CD4-positive, alpha-beta memory T cell (primary cell): ENCODE results near the gene KIAA0232. TPM values are rescaled to one million over a fixed set of nuclear protein-coding genes. Genes with fewer than 3 reads are reported as not detected.

Source experiments
- CTCF ChIA-PET: fragments of 350-600 bp; sonication (Branson Sonifier 250); formaldehyde crosslinking; loops from one replicate; lab custom pipeline; 2021; ENCODE audit warnings: inconsistent platforms; ENCODE audit not compliant: partially characterized antibody; lab: Charles Lee
- POLR2A ChIA-PET: fragments of 350-600 bp; sonication (Branson Sonifier 250); formaldehyde crosslinking; loops from one replicate; lab custom pipeline; 2021; ENCODE audit not compliant: partially characterized antibody; lab: Charles Lee
- DNase-seq, 5 donors: peaks; one replicate each; pipeline versions ENCODE4 v3.0.0 to v3.0.0-alpha.2; 2020 to 2022; ENCODE audit warnings: mixed read lengths in 1 of 5
- H3K27ac ChIP-seq: one replicate; pipeline ENCODE4 v1.7.0; 2013; ENCODE audit warnings: low read depth, low read length
- H3K27me3 ChIP-seq: 2 replicates; pipeline ENCODE4 v1.7.0; 2013; ENCODE audit warnings: mild to moderate bottlenecking, low read length, moderate library complexity; ENCODE audit not compliant: insufficient read depth
- H3K36me3 ChIP-seq: 2 replicates; pipeline ENCODE4 v1.7.0; 2013; ENCODE audit warnings: mild to moderate bottlenecking, low read length, moderate library complexity; ENCODE audit not compliant: insufficient read depth
- H3K4me1 ChIP-seq: 2 replicates; pipeline ENCODE4 v1.7.0; 2013; ENCODE audit warnings: mild to moderate bottlenecking, low read length, moderate library complexity; ENCODE audit not compliant: insufficient read depth
- H3K4me3 ChIP-seq, 2 donors: one replicate each; pipeline ENCODE4 v1.7.0; 2013; ENCODE audit warnings: low read length in 2 of 2, mild to moderate bottlenecking in 1 of 2
- H3K9me3 ChIP-seq, 2 donors: one replicate each; pipeline ENCODE4 v1.7.0; 2013; ENCODE audit warnings: low read length in 2 of 2, control low read depth in 1 of 2; ENCODE audit not compliant: control insufficient read depth in 1 of 2
- H3K27ac Mint-ChIP-seq, 7 donors: one replicate each; pipeline ENCODE4 v1.8.0; 2020 to 2021; ENCODE audit warnings: mixed read lengths in 7 of 7, mild to moderate bottlenecking in 6 of 7, inconsistent platforms in 3 of 7, moderate library complexity in 3 of 7
- H3K27me3 Mint-ChIP-seq, 2 donors: one replicate each; pipeline ENCODE4 v1.8.0; 2020 to 2021; ENCODE audit warnings: mixed read lengths in 2 of 2
- H3K36me3 Mint-ChIP-seq, 2 donors: one replicate each; pipeline ENCODE4 v1.8.0; 2020 to 2021; ENCODE audit warnings: mixed read lengths in 2 of 2, inconsistent platforms in 1 of 2, mild to moderate bottlenecking in 1 of 2
- H3K4me1 Mint-ChIP-seq, 4 donors: one replicate each; pipeline ENCODE4 v1.8.0; 2020 to 2021; ENCODE audit warnings: mixed read lengths in 4 of 4, mild to moderate bottlenecking in 1 of 4
- H3K4me3 Mint-ChIP-seq, 8 donors: one replicate each; pipeline ENCODE4 v1.8.0; 2020 to 2021; ENCODE audit warnings: mixed read lengths in 8 of 8, mild to moderate bottlenecking in 7 of 8, moderate library complexity in 6 of 8, inconsistent platforms in 3 of 8
- H3K9me3 Mint-ChIP-seq, 8 donors: one replicate each; pipeline ENCODE4 v1.8.0; 2020 to 2021; ENCODE audit warnings: mixed read lengths in 8 of 8, mild to moderate bottlenecking in 5 of 8, inconsistent platforms in 3 of 8, moderate library complexity in 1 of 8
- intact Hi-C: fragments of 100-400 bp; cut with micrococcal nuclease; formaldehyde crosslinking; loops from one replicate; pipeline ENCODE4 v1.15.1; 2023
- polyA plus RNA-seq, 2 donors: library from polyadenylated mRNA; unstranded; fragments of 300-500 nt; fragmentation: Illumina TruSeq; gene quantifications; one replicate each; pipeline ENCODE4 v1.2.3, GENCODE V29; 2021
- total RNA-seq, 2 experiments: library from RNA; stranded (reverse); gene quantifications; one replicate each; pipeline ENCODE4 v1.2.3, GENCODE V29; 2021

KIAA0232 gene
- total and polyA plus RNA-seq, 4 experiments from 2014 or later = 6.8 to 24.0 (median 16.0) TPM

DNA sequence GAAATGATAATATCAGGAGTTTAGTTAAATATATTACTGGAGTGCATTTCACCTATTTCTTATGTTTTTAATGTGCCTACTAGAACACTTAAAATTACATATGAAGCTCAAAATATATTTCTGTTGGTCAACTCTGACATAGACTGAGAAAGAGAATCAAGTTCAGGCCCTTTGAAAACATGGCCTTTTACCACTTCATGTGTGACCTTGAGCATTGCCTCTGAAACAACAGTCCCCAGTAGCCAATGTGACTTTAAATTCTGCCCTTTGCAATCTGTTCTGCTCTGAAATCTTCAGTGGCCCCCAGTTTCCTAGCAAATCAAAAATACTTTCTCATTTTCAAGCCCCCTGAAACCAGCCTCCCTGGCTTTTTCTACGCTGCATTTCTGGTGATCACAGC is 77.0 kb downstream of the KIAA0232 start:
- H3K27me3 ChIP-seq = no peaks in the 10 kb centered on the region
- ChIA-PET POLR2A (no interaction called here), CTCF (interaction anchor here (1.2 to 2.0 kb wide), 3 partner anchors 14 to 185 kb away, joined by 3 to 18 read pairs (median 3); no protein-coding TSS in a partner anchor)
- no peak overlapping the region for H3K27ac ChIP-seq
- Mint-ChIP-seq H3K4me1 (peaks cover 10 to 24% (median 13%) of the 10 kb centered on the region in 4 donors), H3K36me3 (peaks cover 38 to 63% of the 10 kb centered on the region in 2 donors), H3K9me3 (no peaks in the 10 kb centered on the region), H3K4me3 (no peak overlapping the region), H3K27ac (peak overlapping the region in 2 of 7 donors; percentile 36 to 49), H3K27me3 (no peaks in the 10 kb centered on the region)
- no peaks in the 10 kb centered on the region for H3K9me3 ChIP-seq
- peaks cover 14% of the 10 kb centered on the region for H3K4me1 ChIP-seq
- H3K4me3 ChIP-seq = no peak overlapping the region
- no peak for DNase-seq
- intact Hi-C loops = no loop called here
- peaks cover 45% of the 10 kb centered on the region for H3K36me3 ChIP-seq

DNA sequence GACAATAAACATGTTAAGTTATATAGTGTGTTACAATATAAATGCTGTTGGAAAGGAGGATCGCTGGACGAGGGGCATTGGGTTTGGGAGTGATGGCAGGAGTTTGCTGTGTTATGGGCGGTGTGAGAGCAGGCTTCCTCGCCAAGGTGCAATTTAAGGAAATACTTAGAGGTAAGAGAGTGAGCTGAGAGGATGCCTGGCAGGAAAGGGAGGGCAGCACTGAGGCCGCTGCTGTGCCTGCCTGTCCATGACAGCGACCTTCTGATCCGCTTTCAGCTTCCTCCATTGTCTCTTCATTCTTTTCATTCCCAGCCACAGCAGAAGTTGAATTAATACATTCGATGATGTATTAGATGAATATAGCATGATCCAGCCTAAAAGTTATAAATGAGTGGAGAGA is 85.9 kb downstream of the KIAA0232 start:
- peaks cover 13% of the 10 kb centered on the region for H3K36me3 ChIP-seq
- no peaks in the 10 kb centered on the region for H3K9me3 Mint-ChIP-seq
- ChIA-PET CTCF (interaction anchor here (0.6 to 1.1 kb wide), 4 partner anchors 18 to 194 kb away, joined by 3 to 5 read pairs (median 3); no protein-coding TSS in a partner anchor), POLR2A (no interaction called here)
- H3K4me1 Mint-ChIP-seq = peaks cover 0 to 4% (median 1%) of the 10 kb centered on the region in 4 donors
- H3K27me3 Mint-ChIP-seq = no peaks in the 10 kb centered on the region
- intact Hi-C loops = no loop called here
- no peak overlapping the region for H3K4me3 ChIP-seq
- no peaks in the 10 kb centered on the region for H3K4me1 ChIP-seq
- H3K4me3 Mint-ChIP-seq = no peak overlapping the region
- H3K27ac Mint-ChIP-seq = peak overlapping the region in 5 of 7 donors; percentile 9 to 87 (median 57)
- no peaks in the 10 kb centered on the region for H3K9me3 ChIP-seq
- no peak overlapping the region for H3K27ac ChIP-seq
- H3K36me3 Mint-ChIP-seq = peaks cover 44 to 56% of the 10 kb centered on the region in 2 donors
- no peaks in the 10 kb centered on the region for H3K27me3 ChIP-seq
- no peak for DNase-seq

DNA sequence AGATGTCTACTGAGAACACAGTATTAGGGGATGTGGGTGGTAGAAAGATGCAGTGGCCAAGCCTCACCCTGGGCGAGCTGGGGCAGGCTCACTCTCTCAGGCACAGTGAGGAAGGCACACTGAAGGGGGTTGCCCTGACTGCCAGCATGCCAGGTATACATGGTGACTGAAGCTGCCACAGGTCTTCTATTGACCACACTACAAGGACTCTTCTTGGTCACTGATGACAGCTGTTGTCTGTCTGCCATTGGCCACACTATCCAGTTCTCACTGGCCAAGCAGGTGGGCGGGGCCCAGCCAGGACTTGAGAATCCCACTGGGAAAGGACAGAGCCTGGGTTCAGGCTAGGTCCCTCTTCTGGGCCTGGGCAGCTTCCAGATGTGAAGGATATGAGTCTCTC is 87.4 kb downstream of the KIAA0232 start:
- ChIA-PET CTCF (interaction anchor here (10.0 kb wide), 1 partner anchor 151 kb away, joined by 293 read pairs; the partner anchor contains the start of gene BLOC1S4), POLR2A (no interaction called here)
- intact Hi-C loops = loop anchor here (5.0 kb wide), 2 partner anchors 88 to 538 kb away; partner anchors contain the start of gene KIAA0232
- Histone ChIP-seq H3K9me3 (no peaks in the 10 kb centered on the region), H3K4me1 (no peaks in the 10 kb centered on the region), H3K27me3 (no peaks in the 10 kb centered on the region), H3K4me3 (no peak overlapping the region), H3K36me3 (peaks cover 13% of the 10 kb centered on the region), H3K27ac (no peak overlapping the region)
- no peak for DNase-seq
- H3K9me3 Mint-ChIP-seq = no peaks in the 10 kb centered on the region
- H3K36me3 Mint-ChIP-seq = peaks cover 42 to 58% of the 10 kb centered on the region in 2 donors
- H3K4me1 Mint-ChIP-seq = peaks cover 1 to 6% (median 3%) of the 10 kb centered on the region in 4 donors
- H3K27me3 Mint-ChIP-seq = no peaks in the 10 kb centered on the region
- no peak overlapping the region for H3K4me3 Mint-ChIP-seq
- H3K27ac Mint-ChIP-seq = no peak overlapping the region

DNA sequence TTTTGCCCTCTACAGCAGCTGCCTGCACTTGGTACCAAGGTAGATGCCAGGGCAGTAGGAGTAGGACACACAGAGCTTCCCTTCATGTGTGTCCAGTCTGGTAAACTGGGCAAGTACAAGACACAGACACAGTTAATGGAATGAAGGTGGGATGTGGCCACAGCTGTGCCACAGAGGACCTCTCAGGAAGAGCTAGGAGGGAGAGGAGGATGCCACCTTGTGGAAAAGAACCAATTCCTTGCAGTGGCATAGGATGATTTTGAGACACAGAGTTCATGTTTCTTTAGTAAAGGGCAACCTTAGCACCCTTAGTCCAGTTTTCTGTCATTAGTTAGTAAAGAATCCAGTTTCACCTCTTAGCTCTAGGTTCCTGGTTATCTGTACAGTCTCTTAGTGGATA is 90.8 kb downstream of the KIAA0232 start:
- ChIA-PET CTCF (interaction anchor here (0.5 to 10.0 kb wide), 69 partner anchors 9 to 928 kb away, joined by 3 to 293 read pairs (median 5); partner anchors contain the start of genes BLOC1S4, KIAA0232, MAN2B2 and MRFAP1), POLR2A (interaction anchor here (0.9 to 3.2 kb wide), 14 partner anchors 13 to 299 kb away, joined by 3 to 30 read pairs (median 4); partner anchors contain the start of genes BLOC1S4, GRPEL1, KIAA0232 and MAN2B2)
- Histone ChIP-seq H3K27ac (no peak overlapping the region), H3K9me3 (no peaks in the 10 kb centered on the region), H3K4me3 (no peak overlapping the region), H3K4me1 (no peaks in the 10 kb centered on the region), H3K36me3 (peaks cover 33% of the 10 kb centered on the region), H3K27me3 (no peaks in the 10 kb centered on the region)
- H3K4me1 Mint-ChIP-seq = peaks cover 0 to 6% (median 2%) of the 10 kb centered on the region in 4 donors
- no peaks in the 10 kb centered on the region for H3K9me3 Mint-ChIP-seq
- H3K36me3 Mint-ChIP-seq = peaks cover 38 to 58% of the 10 kb centered on the region in 2 donors
- peak overlapping the region in 1 of 7 donors; percentile 88 for H3K27ac Mint-ChIP-seq
- intact Hi-C loops = loop anchor here (5.0 kb wide), 2 partner anchors 91 to 541 kb away; partner anchors contain the start of gene KIAA0232
- no peak overlapping the region for H3K4me3 Mint-ChIP-seq
- H3K27me3 Mint-ChIP-seq = no peaks in the 10 kb centered on the region
- DNase-seq = no peak

DNA sequence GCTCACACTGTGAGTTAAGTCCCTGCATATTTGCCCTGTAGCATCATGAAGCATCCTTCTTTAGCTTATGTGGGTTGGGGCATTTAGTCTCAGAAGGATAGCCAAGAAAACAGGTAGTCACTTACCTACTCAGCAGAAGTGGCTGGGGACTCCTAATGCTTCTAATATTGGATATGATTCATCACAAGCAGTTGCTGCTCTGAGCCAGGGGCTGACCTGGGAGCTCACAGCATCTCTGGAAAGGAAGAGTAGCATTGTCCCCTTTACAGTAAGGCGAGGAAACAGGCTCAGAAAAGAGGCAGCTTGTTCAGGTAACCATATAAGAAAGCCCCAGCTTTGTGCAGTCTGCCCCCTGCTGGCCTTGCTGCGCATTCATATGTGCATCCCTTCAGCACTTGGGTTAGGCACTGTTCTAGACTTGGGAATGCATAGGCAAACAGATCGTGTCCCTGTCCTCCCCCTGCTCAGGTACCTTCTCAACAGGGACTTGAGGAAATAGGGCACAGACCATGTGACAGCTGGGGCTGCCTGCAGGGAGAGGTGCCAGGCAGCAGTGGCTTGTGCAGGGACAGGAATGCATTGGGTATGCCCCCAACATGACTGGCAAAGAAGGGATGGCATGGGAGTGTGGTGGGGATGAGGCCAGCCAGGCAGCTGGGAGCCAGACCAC is 91.4 kb downstream of the KIAA0232 start:
- Histone ChIP-seq H3K9me3 (no peaks in the 10 kb centered on the region), H3K27me3 (no peaks in the 10 kb centered on the region), H3K36me3 (peaks cover 31% of the 10 kb centered on the region), H3K4me1 (no peaks in the 10 kb centered on the region), H3K4me3 (no peak overlapping the region), H3K27ac (no peak overlapping the region)
- intact Hi-C loops = loop anchor here (1.0 to 5.0 kb wide), 5 partner anchors 92 to 542 kb away; partner anchors contain the start of gene KIAA0232
- Mint-ChIP-seq H3K36me3 (peaks cover 38 to 60% of the 10 kb centered on the region in 2 donors), H3K9me3 (no peaks in the 10 kb centered on the region), H3K4me3 (no peak overlapping the region), H3K27me3 (no peaks in the 10 kb centered on the region), H3K27ac (peak overlapping the region in 5 of 7 donors; percentile 32 to 76 (median 52)), H3K4me1 (peaks cover 0 to 6% (median 2%) of the 10 kb centered on the region in 4 donors)
- DNase-seq = peak; percentile 70 to 80 (median 72)
- CTCF ChIA-PET = interaction anchor here (0.7 to 10.0 kb wide), 66 partner anchors 10 to 623 kb away, joined by 3 to 293 read pairs (median 5); partner anchors contain the start of genes BLOC1S4, KIAA0232, MAN2B2 and MRFAP1
- POLR2A ChIA-PET = interaction anchor here (0.9 to 3.2 kb wide), 14 partner anchors 91 to 299 kb away, joined by 3 to 30 read pairs (median 4); partner anchors contain the start of genes BLOC1S4, GRPEL1, KIAA0232 and MAN2B2

DNA sequence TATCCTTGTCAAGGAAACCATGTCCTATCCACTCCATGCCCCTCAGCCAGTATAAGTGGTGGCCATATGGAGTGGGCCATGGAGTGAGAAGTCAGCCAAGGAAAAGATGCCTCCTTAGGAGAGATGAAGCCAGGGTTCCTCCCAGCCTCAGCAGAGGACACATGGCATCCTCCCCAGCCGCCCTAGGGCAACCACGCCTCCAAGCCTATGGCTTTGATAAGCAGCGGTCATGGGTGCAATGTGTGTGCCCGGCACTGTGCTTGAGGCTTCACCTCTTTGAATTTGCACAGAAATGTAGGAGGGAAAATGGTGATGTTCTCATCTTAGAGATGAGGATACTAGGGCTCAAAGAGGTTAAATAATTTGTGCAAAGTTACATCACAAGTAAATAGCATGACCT is 92.5 kb downstream of the KIAA0232 start:
- H3K36me3 ChIP-seq = peaks cover 39% of the 10 kb centered on the region
- no peaks in the 10 kb centered on the region for H3K9me3 Mint-ChIP-seq
- ChIA-PET POLR2A (interaction anchor here (1.3 to 3.2 kb wide), 4 partner anchors 112 to 201 kb away, joined by 4 to 30 read pairs (median 18); a partner anchor contains a TSS), CTCF (interaction anchor here (1.5 to 10.0 kb wide), 13 partner anchors 10 to 302 kb away, joined by 4 to 293 read pairs (median 12); partner anchors contain the start of genes BLOC1S4, KIAA0232 and TBC1D14)
- no peak for DNase-seq
- intact Hi-C loops = loop anchor here (1.0 to 5.0 kb wide), 5 partner anchors 93 to 543 kb away; partner anchors contain the start of gene KIAA0232
- H3K36me3 Mint-ChIP-seq = peaks cover 43 to 66% of the 10 kb centered on the region in 2 donors
- H3K27ac Mint-ChIP-seq = no peak overlapping the region
- H3K4me3 Mint-ChIP-seq = no peak overlapping the region
- peaks cover 0 to 6% (median 2%) of the 10 kb centered on the region in 4 donors for H3K4me1 Mint-ChIP-seq
- H3K27me3 ChIP-seq = no peaks in the 10 kb centered on the region
- no peak overlapping the region for H3K27ac ChIP-seq
- H3K4me3 ChIP-seq = no peak overlapping the region
- H3K9me3 ChIP-seq = no peaks in the 10 kb centered on the region
- no peaks in the 10 kb centered on the region for H3K27me3 Mint-ChIP-seq
- no peaks in the 10 kb centered on the region for H3K4me1 ChIP-seq
